GM18868 (cell line): ENCODE results near the gene ZNF670.
A peak's percentile ranks its signal among the peaks of the same experiment; 100 is the strongest.

ENCODE experiments used
- ATAC-seq: cut with Tn5 transposase; IDR thresholded peaks from one replicate; pipeline ENCODE4 v1.9.1; 2021; ENCODE audit warnings: mild to moderate bottlenecking, moderate library complexity; ENCODE audit not compliant: unreplicated experiment

Gene ZNF670

GRCh38 chr1:247104965-247105364 is 26.4 kb upstream of the ZNF670 start:
- ATAC-seq, result no peak

DNA sequence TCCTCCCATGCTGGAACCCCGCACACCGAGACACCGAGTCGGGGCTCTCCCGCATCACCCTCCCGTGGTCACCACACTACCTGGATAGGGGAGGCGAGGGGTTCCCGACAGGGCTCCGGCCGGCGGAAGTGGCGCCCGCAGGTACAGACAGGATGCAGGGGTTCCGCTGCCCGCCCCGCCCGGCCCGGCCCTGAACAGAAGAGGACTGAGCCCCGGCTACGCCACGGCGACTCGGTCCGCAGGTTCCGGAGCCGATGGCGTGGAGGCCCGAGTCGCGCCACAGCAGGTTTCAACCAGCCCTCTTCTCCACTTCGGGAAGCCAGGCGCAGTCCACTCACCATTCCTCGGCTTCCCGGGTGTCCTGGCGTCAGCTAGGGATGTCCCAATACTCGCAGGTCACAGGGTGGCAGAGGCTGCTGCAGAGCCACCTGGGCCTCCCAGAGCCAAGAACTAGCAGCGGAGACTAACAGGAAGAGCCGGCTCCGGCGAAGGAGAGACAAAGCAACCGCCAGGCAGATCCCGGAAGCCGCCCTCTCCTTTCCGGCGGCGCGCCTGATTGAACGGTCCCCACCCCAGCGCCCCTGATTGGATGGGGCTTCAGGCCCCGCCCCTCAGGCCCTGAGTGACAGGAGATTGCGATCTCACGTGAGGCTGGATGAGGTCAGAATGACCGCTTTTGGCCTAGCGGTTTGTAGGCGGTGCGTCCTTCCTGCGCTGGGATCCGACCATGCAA is 25.4 kb upstream of the ZNF670 start, which contains the start of gene ZNF669:
Gene ZNF669 (minus strand): TSS at position 498 of the 733 bp plus-strand sequence. CDS start 157 bp downstream, at position 341.
- ATAC-seq, result peak; percentile 100

DNA sequence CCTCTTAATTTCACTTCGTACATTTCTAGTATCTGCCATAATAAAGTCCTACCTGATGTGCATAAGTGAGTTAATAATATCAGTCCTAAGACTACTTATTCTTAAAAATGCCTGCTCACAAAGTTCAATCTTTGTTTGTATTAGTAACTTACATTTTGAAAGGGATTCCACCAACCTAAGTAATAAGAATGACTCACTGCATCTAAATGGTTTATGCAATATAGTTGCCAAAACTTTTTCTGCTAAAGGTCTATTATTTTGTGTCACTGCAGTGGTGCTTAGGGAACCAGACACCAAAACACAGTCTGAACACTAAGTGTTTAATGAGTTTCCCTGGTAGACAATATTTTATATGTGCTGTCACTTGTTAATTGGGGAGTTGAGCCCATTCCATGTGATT is 23.8 kb upstream of the ZNF670 start:
- ATAC-seq, result no peak

GRCh38 chr1:247100676-247101279 is 22.2 kb upstream of the ZNF670 start:
- no peak for ATAC-seq

GRCh38 chr1:247096958-247097357 is 18.3 kb upstream of the ZNF670 start:
- no peak for ATAC-seq

DNA sequence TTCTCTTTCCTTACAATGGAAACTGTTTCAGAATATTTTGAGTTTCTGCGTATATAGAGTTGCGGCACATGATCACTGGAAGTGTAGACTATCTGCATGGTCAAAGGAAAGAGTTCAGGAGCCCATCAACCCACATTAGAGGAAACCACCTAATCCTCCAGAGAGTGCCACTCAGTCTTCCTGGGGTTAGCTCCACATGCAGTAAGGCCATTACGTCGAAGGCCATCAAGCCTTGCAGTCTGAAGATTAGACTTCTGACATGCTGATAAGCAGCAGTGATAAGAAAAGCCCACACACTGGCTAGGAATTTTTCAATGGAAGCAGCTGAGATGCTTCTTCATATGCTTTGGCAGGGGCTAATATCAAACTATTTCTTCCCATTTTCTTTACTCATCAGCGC is 17.9 kb upstream of the ZNF670 start:
- no peak for ATAC-seq

DNA sequence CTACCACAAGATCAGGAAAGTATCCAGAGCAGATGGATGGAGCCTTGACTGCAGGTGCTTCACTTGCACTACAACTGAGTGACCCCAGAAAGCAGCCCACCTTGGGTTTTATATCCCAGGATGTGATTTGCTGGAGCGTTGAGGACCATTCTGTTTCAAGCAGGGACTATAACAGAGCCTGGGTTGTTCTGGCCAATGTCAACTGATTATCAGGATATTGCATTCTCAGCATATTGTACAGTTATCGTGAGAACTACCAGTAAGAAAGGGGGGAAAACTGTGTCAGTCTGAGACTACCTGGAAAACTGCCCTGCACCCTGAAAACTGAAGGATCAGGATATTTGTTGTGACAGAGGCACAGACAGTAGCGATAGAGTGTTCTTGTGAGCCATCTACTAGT is 17.5 kb upstream of the ZNF670 start:
- no peak for ATAC-seq

- ATAC-seq, result no peak
Observed at GRCh38 chr1:247090455-247090854, 11.8 kb upstream of the ZNF670 start.

DNA sequence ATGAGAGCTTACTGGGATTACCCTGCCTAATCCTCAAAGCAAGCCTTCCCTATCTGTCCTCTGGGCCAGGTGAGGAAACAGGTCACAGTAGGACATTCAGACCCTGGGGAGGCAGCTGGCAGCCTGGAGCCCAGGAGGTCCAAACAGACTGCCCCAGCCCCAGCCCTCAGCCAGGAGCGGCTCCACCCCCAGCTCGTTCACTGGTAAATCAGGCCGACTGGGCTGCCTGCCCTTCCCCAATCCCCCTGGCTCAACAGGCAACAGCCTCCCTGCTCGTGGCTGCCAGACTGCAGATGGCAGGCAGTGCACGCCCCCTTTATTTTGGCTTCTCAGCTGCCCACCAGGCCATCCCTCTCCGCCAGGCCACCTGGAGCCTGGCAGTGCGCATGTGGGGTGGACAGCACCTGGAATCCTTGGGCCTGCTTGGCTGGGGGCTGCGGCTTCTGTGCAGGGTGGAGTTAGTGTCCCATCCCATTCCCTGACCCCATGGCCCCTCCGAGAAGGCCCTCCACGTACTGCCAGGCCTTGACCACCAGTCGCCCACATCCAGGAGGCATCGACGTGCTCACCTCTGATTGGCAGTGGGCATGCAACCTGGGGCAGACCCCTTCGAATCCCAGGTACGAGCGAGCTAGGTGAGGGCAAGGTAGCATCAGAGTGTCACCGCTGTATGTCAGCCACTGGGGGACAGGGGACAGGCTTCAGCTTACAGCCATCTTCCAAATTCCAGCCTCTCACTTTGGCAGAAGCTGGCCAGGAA is 11.2 kb upstream of the ZNF670 start:
- no peak for ATAC-seq

DNA sequence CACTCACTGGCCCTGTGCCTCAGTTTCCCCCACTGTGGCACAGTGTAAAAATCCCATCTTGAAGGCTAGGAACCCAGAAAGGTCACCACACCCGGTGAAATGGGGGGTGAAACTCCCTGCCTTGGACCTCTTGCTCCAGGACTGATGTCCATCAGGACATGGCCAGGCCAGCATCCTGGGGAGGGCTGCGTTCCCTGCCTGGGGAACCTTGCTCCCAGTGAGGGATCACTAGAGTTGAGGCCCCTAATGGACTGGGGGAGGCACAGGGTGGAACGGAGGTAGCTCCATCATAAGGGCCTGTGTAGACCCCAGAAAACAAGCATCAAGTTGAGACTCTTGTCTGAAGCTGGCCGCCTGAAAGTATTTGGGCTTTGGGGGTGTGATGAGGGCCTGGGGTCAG is 10.4 kb upstream of the ZNF670 start:
- ATAC-seq, result no peak

DNA sequence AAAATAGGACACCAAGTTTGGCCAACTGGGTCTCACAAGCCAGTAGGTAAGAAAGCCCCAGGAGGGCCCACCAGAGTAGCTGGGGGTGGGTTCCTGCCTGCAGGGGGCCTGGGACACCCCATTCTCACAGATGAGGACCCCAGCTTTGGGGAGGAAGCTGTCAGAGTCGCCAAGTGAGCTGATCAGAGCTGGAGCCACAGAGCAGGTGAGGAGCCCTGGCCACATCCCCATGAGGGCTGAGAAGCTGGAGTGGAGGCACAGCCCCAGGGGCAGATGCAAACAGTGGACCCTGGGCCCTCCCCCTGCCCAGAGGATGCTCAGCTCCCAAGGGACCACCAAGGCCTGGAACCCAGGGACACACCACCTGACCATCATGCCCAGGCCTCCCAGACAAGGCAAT is 8.6 kb upstream of the ZNF670 start:
- ATAC-seq, result no peak

GRCh38 chr1:247085310-247085709 is 6.7 kb upstream of the ZNF670 start:
- ATAC-seq, result no peak

- ATAC-seq, result no peak
Observed at GRCh38 chr1:247084771-247085170, 6.2 kb upstream of the ZNF670 start.

- ATAC-seq, result no peak
Observed at GRCh38 chr1:247079141-247079874, 697 bp upstream of the ZNF670 start.

- no peak for ATAC-seq
Observed at GRCh38 chr1:247077876-247078257, 744 bp downstream of the ZNF670 start.

GRCh38 chr1:247077213-247077612 is 1.4 kb downstream of the ZNF670 start:
- no peak for ATAC-seq

GRCh38 chr1:247070645-247071044 is 8.0 kb downstream of the ZNF670 start:
- no peak for ATAC-seq

DNA sequence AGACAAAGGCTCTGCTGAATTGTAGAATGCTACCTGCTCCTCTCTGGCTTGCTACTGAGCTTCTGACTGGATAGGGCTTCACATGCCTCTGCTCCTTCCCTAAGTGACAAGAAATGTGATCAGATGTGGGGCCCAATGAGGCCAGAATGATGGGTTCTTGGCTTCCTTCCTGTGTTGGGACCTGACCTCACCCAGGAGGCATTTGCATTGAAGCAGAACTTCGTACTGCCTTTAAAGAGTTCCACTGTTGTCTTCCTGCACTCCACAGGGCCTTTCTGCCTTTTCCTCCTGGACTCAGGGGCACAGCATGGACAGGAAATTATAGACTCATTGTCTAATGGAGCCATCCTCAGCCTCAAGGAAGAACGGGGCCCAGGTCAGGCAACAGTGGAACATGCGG is 14.3 kb downstream of the ZNF670 start:
- ATAC-seq, result no peak

- no peak for ATAC-seq
Observed at GRCh38 chr1:247060771-247061170, 17.8 kb downstream of the ZNF670 start.

GRCh38 chr1:247056071-247056470 is 22.5 kb downstream of the ZNF670 start:
- ATAC-seq, result no peak

DNA sequence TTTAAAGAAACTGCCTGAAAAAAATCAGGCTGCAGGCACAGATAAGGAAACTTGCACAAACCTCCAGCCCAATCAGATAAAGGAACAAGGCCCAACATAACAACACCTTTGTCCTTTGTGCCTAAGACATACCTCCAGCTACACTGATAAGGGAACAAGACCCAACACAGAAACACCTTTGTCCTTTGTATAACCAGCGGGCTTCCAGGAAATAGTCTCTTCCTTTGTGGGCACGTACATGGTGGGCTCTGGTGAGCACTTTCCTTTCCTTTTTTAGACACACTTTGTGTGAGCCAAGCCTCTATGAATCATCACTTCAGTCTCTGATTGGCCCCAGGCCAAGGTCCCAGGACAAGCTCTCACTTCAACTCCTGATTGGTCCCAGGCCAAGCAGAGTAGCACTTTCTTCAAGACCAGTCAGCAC is 23.6 kb downstream of the ZNF670 start:
- ATAC-seq, result no peak
